ENCODE measurements around the gene SORCS1. TPM values are rescaled to one million over a fixed set of nuclear protein-coding genes. Genes with fewer than 3 reads are reported as not detected.

SORCS1 gene
- total and polyA plus RNA-seq, 2 experiments from 2014 or later: 1.1 to 4.6 TPM

DNA sequence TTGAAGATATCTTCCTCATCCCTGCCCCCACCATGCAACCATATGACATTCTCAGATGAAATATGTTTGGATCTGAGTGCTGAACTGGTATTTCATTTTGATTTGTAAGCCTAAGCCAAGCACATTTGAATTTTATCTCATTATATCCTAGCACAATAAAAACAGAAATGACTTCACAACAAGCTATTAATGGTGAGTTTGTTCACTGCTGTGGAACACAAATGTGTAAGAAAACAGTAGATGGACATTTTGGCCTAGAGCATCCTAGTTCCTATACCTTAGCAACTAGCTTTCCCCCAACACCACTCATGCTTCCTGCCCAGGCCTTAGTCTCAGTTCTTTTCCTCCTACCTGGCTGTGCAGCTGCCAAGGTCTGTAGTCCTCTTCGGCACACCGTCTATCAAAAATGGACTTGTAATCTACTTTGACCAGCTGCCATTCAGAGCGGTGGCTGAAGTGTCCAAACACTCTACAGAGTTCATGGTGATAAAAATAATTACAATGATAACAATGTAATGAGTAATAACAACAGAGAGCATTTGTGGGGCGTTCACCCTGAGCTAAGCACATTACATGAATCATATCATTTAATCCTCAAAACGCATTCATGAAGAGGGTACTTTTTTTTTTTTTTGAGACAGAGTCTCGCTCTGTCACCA is 491.9 kb downstream of the SORCS1 start:
- Histone ChIP-seq H3K4me2 (no peak overlapping the region), H3K79me2 (no peaks in the 10 kb centered on the region), H4K20me1 (ENCODE audit: insufficient read depth, poor library complexity, severe bottlenecking) (no peaks in the 10 kb centered on the region), H3K9me2 (replicated peaks; ENCODE audit: insufficient read depth) (no peaks in the 10 kb centered on the region), H3K4me1 (ENCODE audit: insufficient read depth) (no peaks in the 10 kb centered on the region), H3K27me3 (no peaks in the 10 kb centered on the region), H3K27ac (no peak overlapping the region), H3K9me3 (ENCODE audit: low read depth) (no peaks in the 10 kb centered on the region), H3K36me3 (replicated peaks; ENCODE audit: insufficient read depth, low read depth) (no peaks in the 10 kb centered on the region), H2AFZ (no peak overlapping the region), H3K4me3 (no peak overlapping the region)
- no peak for DNase-seq (ENCODE audit: low spot score)
- TF ChIP-seq, protein P1, sequence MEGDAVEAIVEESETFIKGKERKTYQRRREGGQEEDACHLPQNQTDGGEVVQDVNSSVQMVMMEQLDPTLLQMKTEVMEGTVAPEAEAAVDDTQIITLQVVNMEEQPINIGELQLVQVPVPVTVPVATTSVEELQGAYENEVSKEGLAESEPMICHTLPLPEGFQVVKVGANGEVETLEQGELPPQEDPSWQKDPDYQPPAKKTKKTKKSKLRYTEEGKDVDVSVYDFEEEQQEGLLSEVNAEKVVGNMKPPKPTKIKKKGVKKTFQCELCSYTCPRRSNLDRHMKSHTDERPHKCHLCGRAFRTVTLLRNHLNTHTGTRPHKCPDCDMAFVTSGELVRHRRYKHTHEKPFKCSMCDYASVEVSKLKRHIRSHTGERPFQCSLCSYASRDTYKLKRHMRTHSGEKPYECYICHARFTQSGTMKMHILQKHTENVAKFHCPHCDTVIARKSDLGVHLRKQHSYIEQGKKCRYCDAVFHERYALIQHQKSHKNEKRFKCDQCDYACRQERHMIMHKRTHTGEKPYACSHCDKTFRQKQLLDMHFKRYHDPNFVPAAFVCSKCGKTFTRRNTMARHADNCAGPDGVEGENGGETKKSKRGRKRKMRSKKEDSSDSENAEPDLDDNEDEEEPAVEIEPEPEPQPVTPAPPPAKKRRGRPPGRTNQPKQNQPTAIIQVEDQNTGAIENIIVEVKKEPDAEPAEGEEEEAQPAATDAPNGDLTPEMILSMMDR (IDR thresholded peaks at IDR 0.05; ENCODE audit: poor library complexity): no peak
- TF ChIP-seq EZH2phosphoT487 (IDR thresholded peaks at IDR 0.05; ENCODE audit: low read depth, severe bottlenecking, unreplicated experiment): no peak
- no peak for TF ChIP-seq EZH2 (IDR thresholded peaks at IDR 0.05; ENCODE audit: borderline replicate concordance)
- WGBS (ENCODE audit: low lambda C conversion rate, missing lambda C conversion rate): over 99% methylated on average over 6 of the region's 6 CpGs

DNA sequence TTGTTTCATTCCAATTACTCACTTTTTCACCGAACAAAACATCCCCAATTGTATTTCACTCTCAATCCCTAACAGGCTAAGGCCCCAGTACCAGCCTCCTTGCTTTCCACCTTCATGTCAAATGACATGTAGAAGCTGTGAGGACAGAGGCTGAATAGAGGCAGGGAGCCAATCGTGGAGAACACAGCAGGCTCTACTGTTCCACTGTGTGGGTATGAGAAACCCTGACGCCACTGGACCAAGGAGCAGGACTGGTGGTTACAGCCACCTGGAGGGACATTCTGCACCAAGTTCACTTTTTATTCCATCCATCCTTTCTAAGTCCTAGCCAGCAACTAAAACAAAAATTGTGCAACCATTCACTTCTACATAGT is 502.8 kb downstream of the SORCS1 start:
- Histone ChIP-seq H3K9me3 (ENCODE audit: low read depth) (no peaks in the 10 kb centered on the region), H3K4me2 (no peak overlapping the region), H3K4me3 (no peak overlapping the region), H4K20me1 (ENCODE audit: insufficient read depth, poor library complexity, severe bottlenecking) (no peaks in the 10 kb centered on the region), H3K36me3 (replicated peaks; ENCODE audit: insufficient read depth, low read depth) (no peaks in the 10 kb centered on the region), H2AFZ (no peak overlapping the region), H3K79me2 (no peaks in the 10 kb centered on the region), H3K27me3 (no peaks in the 10 kb centered on the region), H3K4me1 (ENCODE audit: insufficient read depth) (no peaks in the 10 kb centered on the region), H3K9me2 (replicated peaks; ENCODE audit: insufficient read depth) (no peaks in the 10 kb centered on the region), H3K27ac (no peak overlapping the region)
- DNase-seq (ENCODE audit: low spot score): no peak
- WGBS (ENCODE audit: low lambda C conversion rate, missing lambda C conversion rate): 85% methylated on average over 3 of the region's 3 CpGs
- TF ChIP-seq EZH2phosphoT487 (IDR thresholded peaks at IDR 0.05; ENCODE audit: low read depth, severe bottlenecking, unreplicated experiment) (no peak), EZH2 (IDR thresholded peaks at IDR 0.05; ENCODE audit: borderline replicate concordance) (no peak)
- TF ChIP-seq, protein P1 (IDR thresholded peaks at IDR 0.05; ENCODE audit: poor library complexity): no peak

DNA sequence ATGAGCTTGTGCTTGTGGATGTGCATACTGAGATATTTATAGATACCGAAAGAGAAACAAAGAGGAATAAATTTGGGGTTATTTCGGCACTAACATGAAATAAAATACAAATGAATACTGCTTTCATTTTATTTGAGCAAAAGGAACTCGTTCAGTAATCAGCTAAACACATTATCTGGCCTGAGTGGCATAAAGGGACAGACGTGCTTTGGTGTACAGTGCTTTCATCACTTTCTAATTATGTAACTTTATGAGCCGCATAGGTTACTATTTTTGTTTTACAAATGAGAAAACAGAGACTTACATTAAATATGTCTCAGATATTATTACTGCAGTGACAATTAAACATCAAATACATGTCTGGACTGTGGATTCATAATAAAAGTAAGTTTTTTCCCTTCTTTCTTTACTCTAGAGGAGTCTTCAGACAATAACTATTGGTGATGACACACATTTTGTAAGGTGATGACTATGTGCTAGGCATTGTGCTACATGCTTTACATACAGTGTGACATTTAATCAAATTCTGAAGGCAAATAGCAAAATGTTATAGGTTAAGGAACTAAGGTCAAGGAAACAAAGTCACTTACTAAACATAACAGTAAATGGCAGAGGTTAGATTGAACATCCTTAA is 503.3 kb downstream of the SORCS1 start:
- no peaks in the 10 kb centered on the region for H3K4me1 ChIP-seq (ENCODE audit: insufficient read depth)

More for the DNA sequence above, 503.3 kb downstream of the SORCS1 start:
- no peak for TF ChIP-seq EZH2phosphoT487 (IDR thresholded peaks at IDR 0.05; ENCODE audit: low read depth, severe bottlenecking, unreplicated experiment)
- TF ChIP-seq EZH2 (IDR thresholded peaks at IDR 0.05; ENCODE audit: borderline replicate concordance): no peak
- TF ChIP-seq, protein P1 (IDR thresholded peaks at IDR 0.05; ENCODE audit: poor library complexity): no peak
- no peak overlapping the region for H2AFZ ChIP-seq
- no peak for DNase-seq (ENCODE audit: low spot score)
- H3K27ac ChIP-seq: no peak overlapping the region
- no peaks in the 10 kb centered on the region for H3K79me2 ChIP-seq
- H4K20me1 ChIP-seq (ENCODE audit: insufficient read depth, poor library complexity, severe bottlenecking): no peaks in the 10 kb centered on the region
- no peaks in the 10 kb centered on the region for H3K36me3 ChIP-seq (replicated peaks; ENCODE audit: insufficient read depth, low read depth)
- no peak overlapping the region for H3K4me2 ChIP-seq
- H3K9me2 ChIP-seq (replicated peaks; ENCODE audit: insufficient read depth): no peaks in the 10 kb centered on the region
- no peaks in the 10 kb centered on the region for H3K27me3 ChIP-seq
- 78% methylated on average over 5 of the region's 5 CpGs for WGBS (ENCODE audit: low lambda C conversion rate, missing lambda C conversion rate)
- no peaks in the 10 kb centered on the region for H3K9me3 ChIP-seq (ENCODE audit: low read depth)
- H3K4me3 ChIP-seq: no peak overlapping the region
